ENCODE data around the gene RPL22L1. TPM values are rescaled to one million over a fixed set of nuclear protein-coding genes. Genes with fewer than 3 reads are reported as not detected.

RPL22L1 gene
- polyA plus RNA-seq, 1 of the 3 experiments (the other 2 are of a cell fraction) = 80.9 TPM

DNA sequence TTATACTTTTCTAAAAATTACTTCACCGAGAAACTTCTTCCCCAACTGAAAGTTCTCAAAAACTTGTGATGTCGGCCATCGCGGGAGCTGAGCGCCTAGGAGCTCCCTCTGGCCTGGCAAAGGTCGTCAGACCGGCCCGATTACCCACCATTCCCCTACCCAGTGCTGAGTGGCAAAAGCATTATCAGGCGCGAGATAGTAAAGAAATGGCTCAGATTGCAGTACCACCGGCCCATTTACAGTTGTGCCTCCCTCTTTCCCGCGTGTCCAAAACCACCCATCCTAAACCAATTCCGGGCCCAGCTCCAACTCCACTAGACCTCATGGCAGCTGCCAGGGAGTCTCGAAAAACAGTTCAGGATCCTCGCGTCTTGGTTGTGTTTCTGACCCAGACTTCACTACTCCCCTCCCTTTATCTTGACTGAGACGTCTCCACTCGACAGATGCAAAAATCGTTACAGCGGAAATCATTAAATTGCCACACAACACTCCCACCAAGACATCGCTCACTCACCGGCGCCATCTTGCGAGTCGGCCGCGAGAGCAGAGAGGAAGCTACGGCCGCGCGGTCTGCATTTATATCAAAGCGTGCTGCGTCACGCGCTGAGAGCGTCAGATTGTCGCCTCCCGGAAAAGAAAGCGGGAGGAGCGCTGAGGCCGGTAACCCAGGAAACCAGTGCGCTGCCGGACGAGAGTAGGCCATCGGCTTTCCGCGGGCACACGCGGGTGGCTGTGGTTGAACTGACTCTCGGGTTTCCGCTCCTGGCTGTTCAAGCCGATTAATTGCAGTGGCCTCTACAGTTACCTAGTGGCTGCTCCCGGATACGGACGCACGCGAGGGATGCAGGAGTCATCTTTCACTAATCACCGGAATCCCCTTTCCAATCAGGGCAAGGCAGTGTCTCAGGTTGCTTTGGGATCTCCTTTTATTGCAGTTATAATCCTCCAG is at the start of gene RPL22L1 (continued):
- TF ChIP-seq, protein P1, sequence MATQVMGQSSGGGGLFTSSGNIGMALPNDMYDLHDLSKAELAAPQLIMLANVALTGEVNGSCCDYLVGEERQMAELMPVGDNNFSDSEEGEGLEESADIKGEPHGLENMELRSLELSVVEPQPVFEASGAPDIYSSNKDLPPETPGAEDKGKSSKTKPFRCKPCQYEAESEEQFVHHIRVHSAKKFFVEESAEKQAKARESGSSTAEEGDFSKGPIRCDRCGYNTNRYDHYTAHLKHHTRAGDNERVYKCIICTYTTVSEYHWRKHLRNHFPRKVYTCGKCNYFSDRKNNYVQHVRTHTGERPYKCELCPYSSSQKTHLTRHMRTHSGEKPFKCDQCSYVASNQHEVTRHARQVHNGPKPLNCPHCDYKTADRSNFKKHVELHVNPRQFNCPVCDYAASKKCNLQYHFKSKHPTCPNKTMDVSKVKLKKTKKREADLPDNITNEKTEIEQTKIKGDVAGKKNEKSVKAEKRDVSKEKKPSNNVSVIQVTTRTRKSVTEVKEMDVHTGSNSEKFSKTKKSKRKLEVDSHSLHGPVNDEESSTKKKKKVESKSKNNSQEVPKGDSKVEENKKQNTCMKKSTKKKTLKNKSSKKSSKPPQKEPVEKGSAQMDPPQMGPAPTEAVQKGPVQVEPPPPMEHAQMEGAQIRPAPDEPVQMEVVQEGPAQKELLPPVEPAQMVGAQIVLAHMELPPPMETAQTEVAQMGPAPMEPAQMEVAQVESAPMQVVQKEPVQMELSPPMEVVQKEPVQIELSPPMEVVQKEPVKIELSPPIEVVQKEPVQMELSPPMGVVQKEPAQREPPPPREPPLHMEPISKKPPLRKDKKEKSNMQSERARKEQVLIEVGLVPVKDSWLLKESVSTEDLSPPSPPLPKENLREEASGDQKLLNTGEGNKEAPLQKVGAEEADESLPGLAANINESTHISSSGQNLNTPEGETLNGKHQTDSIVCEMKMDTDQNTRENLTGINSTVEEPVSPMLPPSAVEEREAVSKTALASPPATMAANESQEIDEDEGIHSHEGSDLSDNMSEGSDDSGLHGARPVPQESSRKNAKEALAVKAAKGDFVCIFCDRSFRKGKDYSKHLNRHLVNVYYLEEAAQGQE (IDR thresholded peaks at IDR 0.05; ENCODE audit: low read depth, low read length) = peak; percentile 39
- TF ChIP-seq RAD21 (IDR thresholded peaks at IDR 0.05; ENCODE audit: low read length) (peak; percentile 5; the same call in 1 of the 2 replicates), MEF2A (IDR thresholded peaks at IDR 0.05; ENCODE audit: borderline replicate concordance, low read depth) (no peak), TEAD4 (IDR thresholded peaks at IDR 0.05; ENCODE audit: borderline replicate concordance, insufficient read depth) (no peak), FOXM1 (IDR thresholded peaks at IDR 0.05; ENCODE audit: low read depth) (no peak), NRF1 (IDR thresholded peaks at IDR 0.05; ENCODE audit: low read depth, low read length) (no peak), NFIC (IDR thresholded peaks at IDR 0.05; ENCODE audit: borderline replicate concordance) (no peak), SIN3A (IDR thresholded peaks at IDR 0.05; ENCODE audit: borderline replicate concordance, low read depth, low read length) (peak; percentile 46; the same call in 1 of the 2 replicates), RXRA (IDR thresholded peaks at IDR 0.05; ENCODE audit: borderline replicate concordance, low read depth) (no peak)
- TF ChIP-seq, protein P2, sequence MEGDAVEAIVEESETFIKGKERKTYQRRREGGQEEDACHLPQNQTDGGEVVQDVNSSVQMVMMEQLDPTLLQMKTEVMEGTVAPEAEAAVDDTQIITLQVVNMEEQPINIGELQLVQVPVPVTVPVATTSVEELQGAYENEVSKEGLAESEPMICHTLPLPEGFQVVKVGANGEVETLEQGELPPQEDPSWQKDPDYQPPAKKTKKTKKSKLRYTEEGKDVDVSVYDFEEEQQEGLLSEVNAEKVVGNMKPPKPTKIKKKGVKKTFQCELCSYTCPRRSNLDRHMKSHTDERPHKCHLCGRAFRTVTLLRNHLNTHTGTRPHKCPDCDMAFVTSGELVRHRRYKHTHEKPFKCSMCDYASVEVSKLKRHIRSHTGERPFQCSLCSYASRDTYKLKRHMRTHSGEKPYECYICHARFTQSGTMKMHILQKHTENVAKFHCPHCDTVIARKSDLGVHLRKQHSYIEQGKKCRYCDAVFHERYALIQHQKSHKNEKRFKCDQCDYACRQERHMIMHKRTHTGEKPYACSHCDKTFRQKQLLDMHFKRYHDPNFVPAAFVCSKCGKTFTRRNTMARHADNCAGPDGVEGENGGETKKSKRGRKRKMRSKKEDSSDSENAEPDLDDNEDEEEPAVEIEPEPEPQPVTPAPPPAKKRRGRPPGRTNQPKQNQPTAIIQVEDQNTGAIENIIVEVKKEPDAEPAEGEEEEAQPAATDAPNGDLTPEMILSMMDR (IDR thresholded peaks at IDR 0.05) = no peak; the same call in 1 of the 2 replicates
- TF ChIP-seq, protein P3, sequence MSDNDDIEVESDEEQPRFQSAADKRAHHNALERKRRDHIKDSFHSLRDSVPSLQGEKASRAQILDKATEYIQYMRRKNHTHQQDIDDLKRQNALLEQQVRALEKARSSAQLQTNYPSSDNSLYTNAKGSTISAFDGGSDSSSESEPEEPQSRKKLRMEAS (IDR thresholded peaks at IDR 0.05; ENCODE audit: low read depth) = peak; percentile 84

DNA sequence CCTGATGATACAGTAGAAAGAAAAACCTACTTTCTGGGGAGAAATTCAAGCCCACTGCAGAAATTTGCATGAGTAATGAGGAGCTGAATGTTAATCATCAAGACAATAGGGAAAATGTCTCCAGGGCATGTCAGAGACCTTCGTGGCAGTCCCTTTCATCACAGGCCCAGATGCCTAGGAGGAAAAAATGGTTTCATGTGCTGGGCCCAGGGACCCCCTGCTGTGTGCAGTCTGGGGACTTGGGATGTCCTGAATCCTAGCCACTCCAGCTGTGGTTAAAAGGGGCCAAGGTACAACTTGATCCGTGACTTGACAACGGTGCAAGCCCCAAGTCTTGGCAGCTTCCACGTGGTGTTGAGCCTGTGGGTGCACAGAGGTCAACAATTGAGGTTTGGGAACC is 48.7 kb upstream of the RPL22L1 start:
- CTCF ChIA-PET = no interaction called here
- TF ChIP-seq POLR2AphosphoS5 (IDR thresholded peaks at IDR 0.05; ENCODE audit: low read depth, low read length) = no peak
- TF ChIP-seq, protein P2 (IDR thresholded peaks at IDR 0.05) = no peak
- no peak for TF ChIP-seq MXI1 (IDR thresholded peaks at IDR 0.05; ENCODE audit: low read depth, low read length)
- TF ChIP-seq, protein P4, sequence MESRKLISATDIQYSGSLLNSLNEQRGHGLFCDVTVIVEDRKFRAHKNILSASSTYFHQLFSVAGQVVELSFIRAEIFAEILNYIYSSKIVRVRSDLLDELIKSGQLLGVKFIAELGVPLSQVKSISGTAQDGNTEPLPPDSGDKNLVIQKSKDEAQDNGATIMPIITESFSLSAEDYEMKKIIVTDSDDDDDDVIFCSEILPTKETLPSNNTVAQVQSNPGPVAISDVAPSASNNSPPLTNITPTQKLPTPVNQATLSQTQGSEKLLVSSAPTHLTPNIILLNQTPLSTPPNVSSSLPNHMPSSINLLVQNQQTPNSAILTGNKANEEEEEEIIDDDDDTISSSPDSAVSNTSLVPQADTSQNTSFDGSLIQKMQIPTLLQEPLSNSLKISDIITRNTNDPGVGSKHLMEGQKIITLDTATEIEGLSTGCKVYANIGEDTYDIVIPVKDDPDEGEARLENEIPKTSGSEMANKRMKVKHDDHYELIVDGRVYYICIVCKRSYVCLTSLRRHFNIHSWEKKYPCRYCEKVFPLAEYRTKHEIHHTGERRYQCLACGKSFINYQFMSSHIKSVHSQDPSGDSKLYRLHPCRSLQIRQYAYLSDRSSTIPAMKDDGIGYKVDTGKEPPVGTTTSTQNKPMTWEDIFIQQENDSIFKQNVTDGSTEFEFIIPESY (IDR thresholded peaks at IDR 0.05; ENCODE audit: borderline replicate concordance, low read depth) = no peak
- no peak for DNase-seq

More for the DNA sequence above, 48.7 kb upstream of the RPL22L1 start:
- Histone ChIP-seq H2AFZ (ENCODE audit: low read depth) (no peak overlapping the region), H3K9ac (no peak overlapping the region), H3K79me2 (ENCODE audit: insufficient read depth) (no peaks in the 10 kb centered on the region), H3K9me2 (no peaks in the 10 kb centered on the region), H3K27me3 (ENCODE audit: insufficient read depth) (no peaks in the 10 kb centered on the region), H3K9me3 (peaks cover 9% of the 10 kb centered on the region; the same call in 1 of the 2 replicates), H3K27ac (ENCODE audit: low read depth in 2 of 2, low read length in 1 of 2) (no peak overlapping the region), H3K4me3 (ENCODE audit: low read depth in 2 of 2, low read length in 1 of 2) (no peak overlapping the region), H3F3A (replicated peaks; ENCODE audit: insufficient read depth) (no peaks in the 10 kb centered on the region), H3K4me2 (no peak overlapping the region), H4K20me1 (ENCODE audit: insufficient read depth) (no peaks in the 10 kb centered on the region), H3K36me3 (replicated peaks in 1 of 2; ENCODE audit: control insufficient read depth in 1 of 2, insufficient read depth in 2 of 2, low read length in 1 of 2) (no peaks in the 10 kb centered on the region), H3K4me1 (ENCODE audit: control insufficient read depth in 1 of 2, insufficient read depth in 2 of 2, low read depth in 1 of 2, low read length in 1 of 2) (no peaks in the 10 kb centered on the region)
- POLR2A ChIA-PET = no interaction called here
- WGBS (ENCODE audit: low lambda C conversion rate) = 8% methylated on average over 2 of the region's 4 CpGs
